ENCODE results near the gene TLR2. TPM values are rescaled to one million over a fixed set of nuclear protein-coding genes. Genes with fewer than 3 reads are reported as not detected.

TLR2 gene
- total RNA-seq, 1 experiment from 2014 or later, result 0.90 TPM

DNA sequence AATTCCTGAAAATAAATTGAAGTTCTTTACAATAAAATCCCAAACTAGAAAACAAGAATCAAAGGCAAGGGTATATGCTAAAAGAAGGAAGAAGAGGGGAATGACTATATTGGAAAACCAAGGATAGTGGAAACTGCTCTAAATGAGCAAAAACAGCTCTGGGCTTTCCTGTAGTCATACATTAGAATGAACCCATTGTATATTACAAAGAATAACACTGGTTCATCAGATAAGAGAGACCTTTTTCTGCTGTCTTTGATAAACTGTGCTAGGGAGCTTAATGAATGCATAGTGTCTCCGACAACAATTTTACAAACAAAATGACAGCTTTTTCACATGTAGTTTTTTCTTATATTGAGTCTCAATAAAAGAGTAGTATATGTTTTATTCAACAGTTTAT is 26.6 kb downstream of the TLR2 start:
- H3K9me3 Mint-ChIP-seq, result no peaks in the 10 kb centered on the region
- Histone ChIP-seq H3K9ac (ENCODE audit: extremely low read depth, insufficient read length, low read length) (no peak overlapping the region), H2BK5ac (ENCODE audit: insufficient read length, low read length) (no peak overlapping the region), H3K27me3 (ENCODE audit: insufficient read depth, low read length) (no peaks in the 10 kb centered on the region), H3T11ph (ENCODE audit: low read length) (no peak overlapping the region), H4K20me1 (ENCODE audit: control insufficient read depth, insufficient read depth, insufficient read length) (no peaks in the 10 kb centered on the region), H2BK120ac (ENCODE audit: low read depth, low read length, poor library complexity, severe bottlenecking) (no peak overlapping the region), H3K56ac (ENCODE audit: insufficient read length, low read depth, low read length) (no peak overlapping the region), H2AK5ac (ENCODE audit: insufficient read length, low read length) (no peak overlapping the region), H3K79me1 (ENCODE audit: insufficient read depth, low read depth, low read length, poor library complexity, severe bottlenecking) (no peaks in the 10 kb centered on the region), H3K4ac (ENCODE audit: low read depth, low read length) (no peak overlapping the region), H2BK15ac (ENCODE audit: low read depth, low read length) (no peak overlapping the region), H3K9me3 (ENCODE audit: control insufficient read depth, low read depth, low read length) (no peaks in the 10 kb centered on the region), H3K23me2 (ENCODE audit: insufficient read length, low read depth, low read length, poor library complexity, severe bottlenecking) (no peaks in the 10 kb centered on the region), H3K18ac (ENCODE audit: insufficient read length, low read depth, low read length) (no peak overlapping the region), H3K4me1 (ENCODE audit: insufficient read depth, low read length) (no peaks in the 10 kb centered on the region), H4K5ac (ENCODE audit: insufficient read length, low read depth, low read length) (no peak overlapping the region), H3K23ac (ENCODE audit: insufficient read length, low read depth, low read length) (no peak overlapping the region), H4K8ac (replicated peaks; ENCODE audit: insufficient read length, low read depth, low read length) (no peak overlapping the region), H2BK12ac (ENCODE audit: insufficient read length, low read depth, low read length) (no peak overlapping the region), H4K91ac (ENCODE audit: insufficient read length, low read depth, low read length) (no peak overlapping the region), H3K27ac (ENCODE audit: insufficient read length, low read depth, low read length) (no peak overlapping the region), H2AFZ (ENCODE audit: low read length) (no peak overlapping the region), H2BK20ac (ENCODE audit: low read depth, low read length, poor library complexity, severe bottlenecking) (no peak overlapping the region), H3K79me2 (ENCODE audit: insufficient read depth, low read length) (no peaks in the 10 kb centered on the region), H3K14ac (ENCODE audit: insufficient read depth, low read length) (no peak overlapping the region), H3K4me2 (ENCODE audit: insufficient read depth, insufficient read length, low read length) (no peak overlapping the region)
- no peaks in the 10 kb centered on the region for H3K4me1 Mint-ChIP-seq
- TF ChIP-seq, protein P1, sequence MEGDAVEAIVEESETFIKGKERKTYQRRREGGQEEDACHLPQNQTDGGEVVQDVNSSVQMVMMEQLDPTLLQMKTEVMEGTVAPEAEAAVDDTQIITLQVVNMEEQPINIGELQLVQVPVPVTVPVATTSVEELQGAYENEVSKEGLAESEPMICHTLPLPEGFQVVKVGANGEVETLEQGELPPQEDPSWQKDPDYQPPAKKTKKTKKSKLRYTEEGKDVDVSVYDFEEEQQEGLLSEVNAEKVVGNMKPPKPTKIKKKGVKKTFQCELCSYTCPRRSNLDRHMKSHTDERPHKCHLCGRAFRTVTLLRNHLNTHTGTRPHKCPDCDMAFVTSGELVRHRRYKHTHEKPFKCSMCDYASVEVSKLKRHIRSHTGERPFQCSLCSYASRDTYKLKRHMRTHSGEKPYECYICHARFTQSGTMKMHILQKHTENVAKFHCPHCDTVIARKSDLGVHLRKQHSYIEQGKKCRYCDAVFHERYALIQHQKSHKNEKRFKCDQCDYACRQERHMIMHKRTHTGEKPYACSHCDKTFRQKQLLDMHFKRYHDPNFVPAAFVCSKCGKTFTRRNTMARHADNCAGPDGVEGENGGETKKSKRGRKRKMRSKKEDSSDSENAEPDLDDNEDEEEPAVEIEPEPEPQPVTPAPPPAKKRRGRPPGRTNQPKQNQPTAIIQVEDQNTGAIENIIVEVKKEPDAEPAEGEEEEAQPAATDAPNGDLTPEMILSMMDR (conservative IDR thresholded peaks at IDR 0.05), result no peak
- no peak for DNase-seq
- no CpG with 5 or more reads among the region's 1 CpG for WGBS (ENCODE audit: extremely low coverage, insufficient read length, low lambda C conversion rate)
- H3K27ac Mint-ChIP-seq, result no peak overlapping the region
- no peak overlapping the region for H3K4me3 Mint-ChIP-seq
- no peaks in the 10 kb centered on the region; the same call in none of the 2 replicates for H3K27me3 Mint-ChIP-seq (ENCODE audit: low read depth)
- no peaks in the 10 kb centered on the region; a peak in 1 of 7 replicates for H3K36me3 Mint-ChIP-seq (ENCODE audit: insufficient read depth in 1 of 3, low read depth in 3 of 3)
